ENCODE data around the gene CELF4.

Gene CELF4

GRCh38 chr18:37219257-37219656 is 346.3 kb downstream of the CELF4 start:
- DNase-seq (ENCODE audit: low read depth) = no peak

- no peak for DNase-seq (ENCODE audit: low read depth)
Observed at GRCh38 chr18:37218022-37218590, 347.5 kb downstream of the CELF4 start.

GRCh38 chr18:37210781-37211180 is 354.8 kb downstream of the CELF4 start:
- DNase-seq (ENCODE audit: low read depth) = no peak

- no peak for DNase-seq (ENCODE audit: low read depth)
Observed at GRCh38 chr18:37207343-37207742, 358.3 kb downstream of the CELF4 start.

- DNase-seq (ENCODE audit: low read depth) = no peak
Observed at GRCh38 chr18:37199741-37200140, 365.9 kb downstream of the CELF4 start.
